HG02884 (cell line): ENCODE data around the gene CHCHD5.
"Not testable (repeated sequence)": the region's sequence is repeated elsewhere in the genome, so short reads cannot be mapped to it uniquely, and the experiment has no call there.

Experiments
- ATAC-seq: cut with Tn5 transposase; IDR thresholded peaks from one replicate; pipeline ENCODE4 v1.9.1; 2021; ENCODE audit warnings: mild to moderate bottlenecking, moderate library complexity; ENCODE audit not compliant: unreplicated experiment

CHCHD5 gene

GRCh38 chr2:112584134-112584890 is at the start of gene CHCHD5:
Gene CHCHD5, plus strand, starts transcription at chr2:112584609. Its CDS starts 39 bp downstream, at chr2:112584648.
- peak; percentile 87 for ATAC-seq

- no peak for ATAC-seq
These were observed 49.6 kb upstream of the CHCHD5 start for GRCh38 chr2:112534826-112535225.

GRCh38 chr2:112536665-112537064 is 47.7 kb upstream of the CHCHD5 start:
- ATAC-seq = not testable (repeated sequence)

GRCh38 chr2:112539306-112539705 is 45.1 kb upstream of the CHCHD5 start:
- no peak for ATAC-seq

GRCh38 chr2:112540906-112541305 is 43.5 kb upstream of the CHCHD5 start:
- ATAC-seq = no peak

GRCh38 chr2:112541315-112542122 is 42.9 kb upstream of the CHCHD5 start:
- ATAC-seq = peak; percentile 60

GRCh38 chr2:112542123-112542983 is 42.1 kb upstream of the CHCHD5 start, which contains the start of gene POLR1B:
Gene POLR1B, plus strand, starts transcription at chr2:112542465. Its CDS starts 30 bp downstream, at chr2:112542495.
- ATAC-seq = peak; percentile 71

GRCh38 chr2:112542984-112543661 is 41.3 kb upstream of the CHCHD5 start:
- ATAC-seq = no peak

GRCh38 chr2:112547333-112547732 is 37.1 kb upstream of the CHCHD5 start:
- ATAC-seq = no peak

GRCh38 chr2:112548980-112549379 is 35.4 kb upstream of the CHCHD5 start:
- ATAC-seq = no peak

- ATAC-seq = no peak
These were observed 18.3 kb upstream of the CHCHD5 start for GRCh38 chr2:112566104-112566503.

GRCh38 chr2:112566508-112566907 is 17.9 kb upstream of the CHCHD5 start:
- ATAC-seq = not testable (repeated sequence)

- ATAC-seq = no peak
These were observed 12.4 kb upstream of the CHCHD5 start for GRCh38 chr2:112572005-112572404.

GRCh38 chr2:112577756-112578155 is 6.7 kb upstream of the CHCHD5 start:
- ATAC-seq = no peak

- no peak for ATAC-seq
These were observed 5.2 kb upstream of the CHCHD5 start for GRCh38 chr2:112579241-112579640.

- ATAC-seq = no peak
These were observed 4.3 kb upstream of the CHCHD5 start for GRCh38 chr2:112580084-112580483.

- ATAC-seq = no peak
These were observed 2.1 kb upstream of the CHCHD5 start for GRCh38 chr2:112582314-112582746.

GRCh38 chr2:112583497-112584133 is 794 bp upstream of the CHCHD5 start:
- ATAC-seq = no peak

- ATAC-seq = no peak
These were observed 462 bp downstream of the CHCHD5 start for GRCh38 chr2:112584891-112585250.

GRCh38 chr2:112585400-112585799 is 991 bp downstream of the CHCHD5 start:
- ATAC-seq = no peak
